ENCODE data around the gene HLA-DQB1.
"Not testable (repeated sequence)": the region's sequence is repeated elsewhere in the genome, so short reads cannot be mapped to it uniquely, and the experiment has no call there.

The HLA-DQB1 gene

DNA sequence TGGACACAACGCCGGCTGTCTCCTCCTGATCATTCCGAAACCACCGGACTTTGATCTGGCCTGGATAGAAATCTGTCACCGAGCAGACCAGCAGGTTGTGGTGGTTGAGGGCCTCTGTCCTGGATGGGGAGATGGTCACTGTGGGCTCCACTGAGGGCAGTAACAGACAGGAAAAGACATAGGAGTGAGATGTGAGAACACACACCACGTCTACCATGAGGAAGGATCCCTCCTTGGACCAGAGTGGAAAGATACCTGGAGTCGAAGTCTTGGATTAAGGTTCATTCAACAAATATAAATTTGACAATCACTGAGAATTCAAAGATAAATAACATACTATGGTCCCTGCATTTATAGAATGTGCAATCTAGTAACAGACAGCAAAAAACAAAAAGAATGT lies 4.4 kb downstream of the HLA-DQB1 start:
- DNase-seq: no peak

DNA sequence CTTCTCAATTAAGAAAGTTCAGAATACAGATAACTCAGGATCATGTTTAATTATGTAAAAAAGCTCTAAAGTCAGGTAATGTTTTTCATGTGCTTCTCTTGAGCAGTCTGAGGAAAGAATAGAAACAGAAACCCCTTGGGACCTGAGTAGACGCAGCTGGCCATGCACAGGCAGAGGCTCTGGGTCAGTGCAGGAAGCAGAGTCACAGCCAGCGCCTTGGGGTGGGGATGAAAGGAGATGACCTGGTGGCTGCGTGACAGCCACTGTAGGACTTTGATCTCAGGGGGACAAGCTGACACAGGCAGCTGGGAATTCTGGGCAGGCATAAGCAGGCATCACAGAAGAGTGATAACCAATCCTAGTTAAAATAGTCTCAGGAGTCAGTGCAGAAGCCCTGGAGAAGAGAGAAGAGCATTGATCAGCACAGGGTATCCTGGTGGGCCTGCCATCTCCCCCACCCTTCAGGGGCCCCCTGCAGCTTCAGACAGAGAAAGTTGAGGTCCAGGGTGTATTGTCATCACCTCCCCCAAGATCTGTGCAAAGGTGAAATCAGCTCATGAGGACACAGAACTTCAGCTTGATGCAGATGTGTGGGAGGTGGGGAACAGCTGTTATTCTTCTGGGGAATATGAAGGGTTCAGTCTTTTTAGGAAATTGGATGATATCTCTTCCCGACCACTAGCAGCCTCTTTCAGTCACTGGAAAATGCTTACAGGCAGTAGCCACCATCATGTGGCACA lies 6.4 kb downstream of the HLA-DQB1 start:
- DNase-seq: no peak

DNA sequence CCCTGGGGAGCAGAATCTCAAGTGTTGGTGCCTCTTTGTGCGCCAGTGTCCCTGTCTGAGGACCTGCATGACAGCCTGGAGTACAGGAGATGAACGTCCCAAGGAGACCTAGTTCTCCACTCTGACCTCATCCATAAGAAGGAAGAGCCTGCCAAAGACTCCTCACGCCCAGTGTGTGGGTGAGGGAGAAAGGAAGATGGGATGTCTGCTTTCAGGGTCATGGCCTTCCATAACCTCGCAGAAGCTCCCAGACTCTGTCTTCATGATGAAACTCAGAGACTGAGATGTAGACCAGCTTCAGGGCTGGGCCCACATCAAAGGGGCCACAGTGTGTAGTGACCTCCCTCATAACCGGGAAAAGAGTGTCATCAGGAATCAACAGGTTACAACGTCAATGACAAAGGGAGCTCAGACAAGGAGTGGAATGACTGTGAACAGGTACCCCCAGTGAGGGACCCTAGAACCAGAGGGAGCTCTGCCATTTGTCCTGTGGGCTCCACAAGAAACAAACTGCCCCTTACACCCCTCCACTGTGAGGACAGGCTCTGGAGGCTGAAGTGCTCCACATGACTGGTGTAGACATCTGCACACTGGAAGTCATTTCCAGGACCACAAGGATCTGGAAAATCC lies 8.1 kb downstream of the HLA-DQB1 start:
- DNase-seq: no peak

GRCh38 chr6:32657819-32658218 lies 8.6 kb downstream of the HLA-DQB1 start:
- not testable (repeated sequence) for DNase-seq

- DNase-seq: not testable (repeated sequence)
These were observed 9.1 kb downstream of the HLA-DQB1 start for GRCh38 chr6:32657329-32657728.

- DNase-seq: no peak
These were observed 11.2 kb downstream of the HLA-DQB1 start for GRCh38 chr6:32655203-32655710.

GRCh38 chr6:32645047-32645703 lies 21.3 kb downstream of the HLA-DQB1 start:
- no peak for DNase-seq

- DNase-seq: no peak
These were observed 22.6 kb downstream of the HLA-DQB1 start for GRCh38 chr6:32643904-32644303.

DNA sequence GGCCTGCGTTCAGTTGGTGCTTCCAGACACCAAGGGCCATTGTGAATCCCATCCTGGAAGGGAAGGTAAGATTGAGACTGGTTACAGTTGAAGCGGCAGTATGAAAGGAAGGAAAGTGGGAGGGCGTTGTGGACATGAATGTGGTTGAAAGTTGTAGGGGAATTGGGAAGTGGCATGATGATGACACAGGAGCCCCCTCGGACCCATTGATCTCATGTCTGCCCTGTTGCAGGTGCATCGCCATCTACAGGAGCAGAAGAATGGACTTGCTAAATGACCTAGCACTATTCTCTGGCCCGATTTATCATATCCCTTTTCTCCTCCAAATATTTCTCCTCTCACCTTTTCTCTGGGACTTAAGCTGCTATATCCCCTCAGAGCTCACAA lies 23.7 kb downstream of the HLA-DQB1 start:
- DNase-seq: no peak

GRCh38 chr6:32641785-32642719 lies 24.4 kb downstream of the HLA-DQB1 start:
- not testable (repeated sequence) for DNase-seq

DNA sequence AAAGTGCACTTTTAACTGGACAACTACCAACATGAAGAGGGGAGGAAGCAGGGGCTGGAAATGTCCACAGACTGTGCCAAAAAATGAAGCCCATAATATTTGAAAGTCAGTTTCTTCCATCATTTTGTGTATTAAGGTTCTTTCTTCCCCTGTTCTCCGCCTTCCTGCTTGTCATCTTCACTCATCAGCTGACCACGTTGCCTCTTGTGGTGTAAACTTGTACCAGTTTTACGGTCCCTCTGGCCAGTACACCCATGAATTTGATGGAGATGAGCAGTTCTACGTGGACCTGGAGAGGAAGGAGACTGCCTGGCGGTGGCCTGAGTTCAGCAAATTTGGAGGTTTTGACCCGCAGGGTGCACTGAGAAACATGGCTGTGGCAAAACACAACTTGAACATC lies 25.3 kb downstream of the HLA-DQB1 start:
- no peak for DNase-seq

- DNase-seq: no peak
These were observed 26.7 kb downstream of the HLA-DQB1 start for GRCh38 chr6:32639440-32640394.

- no peak for DNase-seq
These were observed 27.8 kb downstream of the HLA-DQB1 start for GRCh38 chr6:32638532-32639219.

- no peak for DNase-seq
These were observed 28.6 kb downstream of the HLA-DQB1 start for GRCh38 chr6:32637883-32638282.

DNA sequence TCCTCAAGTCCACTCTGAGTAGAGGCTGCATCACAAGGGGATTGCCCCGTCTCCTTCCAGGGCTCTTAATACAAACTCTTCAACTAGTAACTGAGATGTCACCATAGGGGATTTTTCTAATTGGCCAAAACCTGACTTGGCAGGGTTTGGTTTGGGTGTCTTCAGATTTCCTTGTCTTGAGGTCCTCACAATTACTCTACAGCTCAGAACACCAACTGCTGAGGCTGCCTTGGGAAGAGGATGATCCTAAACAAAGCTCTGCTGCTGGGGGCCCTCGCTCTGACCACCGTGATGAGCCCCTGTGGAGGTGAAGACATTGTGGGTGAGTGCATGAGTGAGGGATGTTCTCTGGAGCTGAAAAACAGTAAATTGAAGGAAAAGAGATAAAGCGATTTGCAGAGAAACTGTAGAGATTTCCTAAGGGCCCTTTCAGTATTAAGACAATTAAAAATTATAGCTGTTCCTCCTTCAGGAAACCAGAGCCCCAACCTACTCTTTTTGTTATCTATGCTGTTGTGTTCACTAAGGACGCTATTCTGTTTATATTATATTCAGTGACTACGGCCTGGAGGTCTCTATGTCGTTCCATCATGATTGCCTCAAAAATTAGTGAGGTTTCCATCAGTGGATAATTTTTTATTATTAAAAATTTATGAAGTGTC lies 29.1 kb downstream of the HLA-DQB1 start, which contains the start of gene HLA-DQA1:
Gene HLA-DQA1 (plus strand): TSS at position 188 of the 662 bp plus-strand sequence. CDS start 53 bp downstream, at position 241.
- no peak for DNase-seq

DNA sequence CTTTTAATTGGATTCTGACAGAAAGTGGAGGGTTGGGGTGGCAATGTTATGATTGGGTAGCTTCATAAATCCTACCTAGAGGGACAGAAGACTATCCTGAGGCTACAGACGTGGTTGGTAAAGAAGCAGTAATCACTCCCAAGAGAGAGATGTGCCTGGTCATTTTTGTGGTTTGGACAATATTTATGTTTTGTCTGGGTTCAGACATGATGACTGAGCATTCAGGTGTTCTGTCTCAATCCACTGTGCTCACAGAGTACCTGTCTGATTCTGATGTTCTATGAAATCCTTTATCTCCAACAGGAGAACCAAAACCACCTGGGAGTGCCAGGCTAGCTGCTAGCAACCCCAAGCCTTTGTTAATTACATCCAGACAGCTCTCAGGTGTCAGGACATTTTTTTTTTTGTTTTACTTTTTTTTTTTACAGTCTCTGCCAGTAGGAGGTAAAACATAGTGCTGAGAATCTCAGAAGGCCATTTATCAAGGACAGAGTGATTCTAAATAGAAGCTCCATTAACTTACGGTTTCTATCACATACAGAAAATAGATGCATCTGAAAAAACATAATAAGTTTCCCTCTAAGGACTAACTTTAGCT lies 30.8 kb downstream of the HLA-DQB1 start:
- DNase-seq: no peak

DNA sequence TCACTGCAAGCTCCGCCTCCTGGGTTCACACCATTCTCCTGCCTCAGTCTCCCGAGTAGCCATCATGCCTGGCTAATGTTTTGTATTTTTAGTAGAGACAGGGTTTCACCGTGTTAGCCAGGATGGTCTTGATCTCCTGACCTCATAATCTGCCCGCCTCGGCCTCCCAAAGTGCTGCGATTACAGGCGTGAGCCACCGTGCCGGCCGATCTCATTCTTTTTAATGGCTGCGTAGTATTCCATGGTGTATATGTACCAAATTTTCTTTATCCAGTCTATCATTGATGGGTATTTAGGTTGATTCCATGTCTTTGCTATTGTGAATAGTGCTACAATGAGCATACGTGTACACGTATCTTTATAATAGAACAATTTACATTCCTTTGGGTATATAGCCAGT lies 36.7 kb downstream of the HLA-DQB1 start:
- not testable (repeated sequence) for DNase-seq

DNA sequence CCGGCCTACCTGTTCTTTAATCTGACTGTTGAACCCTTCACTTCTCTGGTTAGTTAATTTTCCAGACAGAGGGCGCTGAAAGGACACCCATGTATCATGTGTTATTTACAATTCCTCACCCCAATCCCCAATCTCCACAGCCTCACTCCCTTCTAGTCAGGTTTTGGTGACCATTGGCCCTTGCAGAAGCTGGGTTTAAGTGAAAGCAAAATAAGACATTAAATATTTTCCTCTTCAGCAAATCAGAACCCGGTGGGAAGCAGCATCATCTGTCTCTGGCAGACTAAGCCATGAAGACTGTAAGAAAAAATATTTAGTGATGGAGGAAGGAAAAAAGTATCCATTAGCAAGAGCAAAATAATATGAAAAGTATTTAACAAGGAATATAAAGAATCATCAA lies 38.6 kb downstream of the HLA-DQB1 start:
- DNase-seq: no peak

DNA sequence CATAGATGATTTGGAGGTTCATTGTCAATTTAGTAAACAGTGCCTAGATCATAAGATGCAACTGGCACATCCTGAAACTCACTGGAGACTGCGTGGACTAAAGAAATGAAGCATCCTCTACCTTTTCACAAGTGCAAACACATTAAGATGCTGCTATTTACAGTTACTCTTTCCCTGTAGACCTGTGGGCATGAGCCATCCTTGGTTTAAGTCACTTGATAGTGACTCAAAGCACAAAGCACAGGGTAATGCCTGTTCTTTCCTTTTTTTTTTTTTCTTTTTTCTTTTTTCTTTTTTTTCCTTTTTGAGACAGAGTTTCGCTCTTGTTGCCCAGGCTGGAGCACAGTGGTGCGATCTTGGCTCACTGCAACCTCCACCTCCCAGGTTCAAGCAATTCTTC lies 39.2 kb downstream of the HLA-DQB1 start:
- DNase-seq: no peak

DNA sequence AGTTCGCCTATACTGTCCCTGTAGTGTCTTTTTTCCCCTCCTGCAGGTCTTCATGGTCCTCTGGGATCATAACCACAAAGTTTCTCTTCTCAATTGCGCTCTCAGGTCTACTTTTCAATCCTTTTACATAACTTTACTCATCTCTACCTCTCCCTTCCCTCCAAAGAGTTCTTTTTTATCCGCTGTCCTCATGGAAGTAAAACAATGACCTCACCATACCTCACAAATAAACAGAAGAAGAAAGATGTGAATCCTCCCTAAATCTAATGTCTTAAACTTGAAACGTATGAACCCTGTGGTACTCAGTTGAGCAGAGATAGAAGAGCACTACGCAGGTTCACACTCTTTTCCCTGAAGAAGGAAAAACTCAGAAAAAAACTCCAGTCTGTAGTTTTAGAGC lies 41.3 kb downstream of the HLA-DQB1 start:
- DNase-seq: no peak

All from NCI-H2081 (cell line).